ENCODE data around the gene DNAJB6. TPM values are rescaled to one million over a fixed set of nuclear protein-coding genes. Genes with fewer than 3 reads are reported as not detected.
"Not testable (repeated sequence)": the region's sequence is repeated elsewhere in the genome, so short reads cannot be mapped to it uniquely, and the experiment has no call there.

The DNAJB6 gene
- total RNA-seq, 1 experiment from 2014 or later: 178 TPM

GRCh38 chr7:157306846-157307838, 29.7 kb upstream of the DNAJB6 start:
- Histone ChIP-seq H3K36me3 (no peaks in the 10 kb centered on the region), H3K27ac (peak overlapping the region; percentile 93)

GRCh38 chr7:157309988-157310668, 26.7 kb upstream of the DNAJB6 start:
- Histone ChIP-seq H3K27me3 (replicated peaks) (no peaks in the 10 kb centered on the region), H3K4me1 (replicated peaks) (peaks cover 40% of the 10 kb centered on the region), H3K36me3 (no peaks in the 10 kb centered on the region), H3K27ac (peak overlapping the region; percentile 93), H3K4me3 (no peak overlapping the region), H3K9me3 (replicated peaks) (no peaks in the 10 kb centered on the region)
- peak; percentile 84 to 95 for DNase-seq (ENCODE audit: low read depth in 1 of 2, low spot score in 2 of 2)

More at GRCh38 chr7:157306846-157307838, 29.7 kb upstream of the DNAJB6 start:
- H3K4me3 ChIP-seq: no peak overlapping the region
- H3K9me3 ChIP-seq (replicated peaks): no peaks in the 10 kb centered on the region
- H3K4me1 ChIP-seq (replicated peaks): peaks cover 54% of the 10 kb centered on the region
- no peak for DNase-seq (ENCODE audit: low read depth in 1 of 2, low spot score in 2 of 2)
- no peaks in the 10 kb centered on the region for H3K27me3 ChIP-seq (replicated peaks)

- Histone ChIP-seq H3K36me3 (no peaks in the 10 kb centered on the region), H3K27me3 (replicated peaks) (no peaks in the 10 kb centered on the region), H3K4me1 (replicated peaks) (peaks cover 40% of the 10 kb centered on the region), H3K27ac (peak overlapping the region; percentile 93), H3K9me3 (replicated peaks) (no peaks in the 10 kb centered on the region), H3K4me3 (no peak overlapping the region)
- peak in 1 of 2 experiments; percentile 44 for DNase-seq (ENCODE audit: low read depth in 1 of 2, low spot score in 2 of 2)
These were observed 26.1 kb upstream of the DNAJB6 start for GRCh38 chr7:157310676-157311185.

- H3K36me3 ChIP-seq: no peaks in the 10 kb centered on the region
- no peak overlapping the region for H3K4me3 ChIP-seq
- H3K4me1 ChIP-seq (replicated peaks): peaks cover 36% of the 10 kb centered on the region
- no peaks in the 10 kb centered on the region for H3K9me3 ChIP-seq (replicated peaks)
- H3K27ac ChIP-seq: no peak overlapping the region
- H3K27me3 ChIP-seq (replicated peaks): no peaks in the 10 kb centered on the region
- no peak for DNase-seq (ENCODE audit: low read depth in 1 of 2, low spot score in 2 of 2)
These were observed 23.9 kb upstream of the DNAJB6 start for GRCh38 chr7:157312941-157313340.

GRCh38 chr7:157313645-157314044, 23.2 kb upstream of the DNAJB6 start:
- Histone ChIP-seq H3K27me3 (replicated peaks) (no peaks in the 10 kb centered on the region), H3K9me3 (replicated peaks) (no peaks in the 10 kb centered on the region), H3K27ac (no peak overlapping the region), H3K4me1 (replicated peaks) (peaks cover 31% of the 10 kb centered on the region), H3K4me3 (no peak overlapping the region), H3K36me3 (no peaks in the 10 kb centered on the region)
- DNase-seq (ENCODE audit: low read depth in 1 of 2, low spot score in 2 of 2): no peak

- no peak overlapping the region for H3K4me3 ChIP-seq
- no peak overlapping the region for H3K27ac ChIP-seq
- peaks cover 3% of the 10 kb centered on the region for H3K4me1 ChIP-seq (replicated peaks)
- no peak for DNase-seq (ENCODE audit: low read depth in 1 of 2, low spot score in 2 of 2)
- H3K27me3 ChIP-seq (replicated peaks): no peaks in the 10 kb centered on the region
- H3K9me3 ChIP-seq (replicated peaks): no peaks in the 10 kb centered on the region
- no peaks in the 10 kb centered on the region for H3K36me3 ChIP-seq
These were observed 18.6 kb upstream of the DNAJB6 start for GRCh38 chr7:157318015-157318706.

- no peaks in the 10 kb centered on the region for H3K9me3 ChIP-seq (replicated peaks)
These were observed 16.2 kb upstream of the DNAJB6 start for GRCh38 chr7:157320608-157320980.

GRCh38 chr7:157323401-157323800, 13.4 kb upstream of the DNAJB6 start:
- Histone ChIP-seq H3K27me3 (replicated peaks) (no peaks in the 10 kb centered on the region), H3K36me3 (no peaks in the 10 kb centered on the region), H3K9me3 (replicated peaks) (no peaks in the 10 kb centered on the region), H3K4me1 (replicated peaks) (peaks cover 3% of the 10 kb centered on the region), H3K27ac (no peak overlapping the region), H3K4me3 (no peak overlapping the region)
- no peak for DNase-seq (ENCODE audit: low read depth in 1 of 2, low spot score in 2 of 2)

More at GRCh38 chr7:157320608-157320980, 16.2 kb upstream of the DNAJB6 start:
- Histone ChIP-seq H3K36me3 (no peaks in the 10 kb centered on the region), H3K27me3 (replicated peaks) (no peaks in the 10 kb centered on the region), H3K4me1 (replicated peaks) (peaks cover 3% of the 10 kb centered on the region), H3K4me3 (no peak overlapping the region), H3K27ac (no peak overlapping the region)
- no peak for DNase-seq (ENCODE audit: low read depth in 1 of 2, low spot score in 2 of 2)

- Histone ChIP-seq H3K27me3 (replicated peaks) (no peaks in the 10 kb centered on the region), H3K9me3 (replicated peaks) (no peaks in the 10 kb centered on the region), H3K27ac (no peak overlapping the region), H3K36me3 (no peaks in the 10 kb centered on the region), H3K4me1 (replicated peaks) (no peaks in the 10 kb centered on the region), H3K4me3 (no peak overlapping the region)
- DNase-seq (ENCODE audit: low read depth in 1 of 2, low spot score in 2 of 2): no peak
These were observed 7.4 kb upstream of the DNAJB6 start for GRCh38 chr7:157329447-157329846.

- not testable (repeated sequence) for H3K27me3 ChIP-seq (replicated peaks); DNase-seq (ENCODE audit: low read depth in 1 of 2, low spot score in 2 of 2)
These were observed 6.2 kb upstream of the DNAJB6 start for GRCh38 chr7:157330567-157330966.

GRCh38 chr7:157331049-157331448, 5.8 kb upstream of the DNAJB6 start:
- H3K4me3 ChIP-seq; H3K36me3 ChIP-seq; H3K4me1 ChIP-seq (replicated peaks); H3K27ac ChIP-seq; DNase-seq (ENCODE audit: low read depth in 1 of 2, low spot score in 2 of 2); H3K9me3 ChIP-seq (replicated peaks); H3K27me3 ChIP-seq (replicated peaks): not testable (repeated sequence)

More at GRCh38 chr7:157330567-157330966, 6.2 kb upstream of the DNAJB6 start:
- not testable (repeated sequence) for H3K36me3 ChIP-seq; H3K9me3 ChIP-seq (replicated peaks); H3K4me1 ChIP-seq (replicated peaks); H3K4me3 ChIP-seq; H3K27ac ChIP-seq

GRCh38 chr7:157335236-157335635, 1.6 kb upstream of the DNAJB6 start:
- Histone ChIP-seq H3K4me3 (no peak overlapping the region), H3K27ac (no peak overlapping the region), H3K36me3 (peaks cover 15% of the 10 kb centered on the region; the same call in 1 of the 2 replicates), H3K9me3 (replicated peaks) (no peaks in the 10 kb centered on the region), H3K4me1 (replicated peaks) (peaks cover 21% of the 10 kb centered on the region), H3K27me3 (replicated peaks) (no peaks in the 10 kb centered on the region)
- no peak for DNase-seq (ENCODE audit: low read depth in 1 of 2, low spot score in 2 of 2)

GRCh38 chr7:157335991-157336382, 817 bp upstream of the DNAJB6 start:
- no peak overlapping the region for H3K27ac ChIP-seq
- peak overlapping the region; percentile 77 for H3K4me3 ChIP-seq
- H3K4me1 ChIP-seq (replicated peaks): peaks cover 21% of the 10 kb centered on the region
- no peaks in the 10 kb centered on the region for H3K27me3 ChIP-seq (replicated peaks)
- DNase-seq (ENCODE audit: low read depth in 1 of 2, low spot score in 2 of 2): no peak
- no peaks in the 10 kb centered on the region for H3K9me3 ChIP-seq (replicated peaks)
- peaks cover 21% of the 10 kb centered on the region; the same call in 1 of the 2 replicates for H3K36me3 ChIP-seq
